Measurements from ENCODE around the gene CUEDC2.

GRCh38 chr10:102381983-102382382 is 50.4 kb downstream of the CUEDC2 start:
- TF ChIP-seq EP300 (IDR thresholded peaks at IDR 0.05; ENCODE audit: low read depth) (no peak), CTCF (IDR thresholded peaks at IDR 0.05) (no peak)

Measured in transverse colon (tissue), 3 donors.